GM12872 (cell line): ENCODE measurements around the gene MED13L.

Source experiments
- CTCF ChIP-seq: IDR thresholded peaks from 3 replicates; pipeline ENCODE4 v1.5.1; 2011; ENCODE audit warnings: low read depth, mild to moderate bottlenecking, low read length, moderate library complexity; ENCODE audit not compliant: insufficient read depth

MED13L gene

GRCh38 chr12:116077431-116077830 lies 200.1 kb downstream of the MED13L start:
- no peak for TF ChIP-seq CTCF

- no peak for TF ChIP-seq CTCF
These were observed 201.1 kb downstream of the MED13L start for GRCh38 chr12:116076399-116076798.

- TF ChIP-seq CTCF, result no peak
These were observed 202.8 kb downstream of the MED13L start for GRCh38 chr12:116074686-116075085.

- no peak for TF ChIP-seq CTCF
These were observed 205.8 kb downstream of the MED13L start for GRCh38 chr12:116071555-116072230.

GRCh38 chr12:116070444-116070843 lies 207.0 kb downstream of the MED13L start:
- TF ChIP-seq CTCF, result no peak

- TF ChIP-seq CTCF, result no peak
These were observed 207.6 kb downstream of the MED13L start for GRCh38 chr12:116069943-116070342.

- TF ChIP-seq CTCF, result no peak
These were observed 208.6 kb downstream of the MED13L start for GRCh38 chr12:116068853-116069252.
